ENCODE data around the gene PTPRC.
"Not testable (repeated sequence)": the region's sequence is repeated elsewhere in the genome, so short reads cannot be mapped to it uniquely, and the experiment has no call there.

Gene PTPRC

GRCh38 chr1:198638894-198639635, at the start of gene PTPRC:
PTPRC (plus strand) TSS chr1:198639040; CDS start chr1:198639269, 229 bp downstream.
- peaks cover 0 to 2% (median 0%) of the 10 kb centered on the region in 5 donors for H3K4me1 ChIP-seq (ENCODE audit: control insufficient read depth in 5 of 5, insufficient read depth in 5 of 5, low read length in 5 of 5)
- no peak within 1 kb of the TSS for H3K27ac ChIP-seq (ENCODE audit: low read depth, low read length)
- H3K36me3 ChIP-seq (ENCODE audit: control insufficient read depth in 5 of 5, insufficient read depth in 5 of 5, low read length in 5 of 5), result no peaks in the 10 kb centered on the region
- H3K9ac ChIP-seq (ENCODE audit: low read length in 5 of 5), result peak within 1 kb of the TSS in 2 of 5 donors; percentile 16 to 30
- no peaks in the 10 kb centered on the region for H3K9me3 ChIP-seq (ENCODE audit: control insufficient read depth in 5 of 5, low read length in 5 of 5)
- H3K4me3 ChIP-seq (ENCODE audit: low read depth in 1 of 5, low read length in 5 of 5), result peak within 1 kb of the TSS; percentile 5 to 54 (median 35)
- H3K27me3 ChIP-seq (ENCODE audit: control insufficient read depth in 5 of 5, insufficient read depth in 4 of 5, low read length in 5 of 5), result no peaks in the 10 kb centered on the region

- H3K9me3 ChIP-seq (ENCODE audit: control insufficient read depth in 5 of 5, low read length in 5 of 5), result peaks cover 3 to 22% (median 7%) of the 10 kb centered on the region in 5 donors
- no peak overlapping the region for H3K4me3 ChIP-seq (ENCODE audit: low read depth in 1 of 5, low read length in 5 of 5)
- no peaks in the 10 kb centered on the region for H3K36me3 ChIP-seq (ENCODE audit: control insufficient read depth in 5 of 5, insufficient read depth in 5 of 5, low read length in 5 of 5)
- no peaks in the 10 kb centered on the region for H3K27me3 ChIP-seq (ENCODE audit: control insufficient read depth in 5 of 5, insufficient read depth in 4 of 5, low read length in 5 of 5)
- no peak overlapping the region for H3K27ac ChIP-seq (ENCODE audit: low read depth, low read length)
- no peaks in the 10 kb centered on the region for H3K4me1 ChIP-seq (ENCODE audit: control insufficient read depth in 5 of 5, insufficient read depth in 5 of 5, low read length in 5 of 5)
- no peak overlapping the region for H3K9ac ChIP-seq (ENCODE audit: low read length in 5 of 5)
These were observed 48.4 kb upstream of the PTPRC start for GRCh38 chr1:198590454-198590853.

GRCh38 chr1:198595765-198596164, 43.1 kb upstream of the PTPRC start:
- H3K27ac ChIP-seq (ENCODE audit: low read depth, low read length), result no peak overlapping the region

GRCh38 chr1:198597690-198598430, 41.0 kb upstream of the PTPRC start:
- H3K27me3 ChIP-seq (ENCODE audit: control insufficient read depth in 5 of 5, insufficient read depth in 4 of 5, low read length in 5 of 5), result no peaks in the 10 kb centered on the region
- no peak overlapping the region for H3K9ac ChIP-seq (ENCODE audit: low read length in 5 of 5)
- H3K4me1 ChIP-seq (ENCODE audit: control insufficient read depth in 5 of 5, insufficient read depth in 5 of 5, low read length in 5 of 5), result no peaks in the 10 kb centered on the region
- H3K9me3 ChIP-seq (ENCODE audit: control insufficient read depth in 5 of 5, low read length in 5 of 5), result no peaks in the 10 kb centered on the region
- no peaks in the 10 kb centered on the region for H3K36me3 ChIP-seq (ENCODE audit: control insufficient read depth in 5 of 5, insufficient read depth in 5 of 5, low read length in 5 of 5)
- no peak overlapping the region for H3K27ac ChIP-seq (ENCODE audit: low read depth, low read length)
- H3K4me3 ChIP-seq (ENCODE audit: low read depth in 1 of 5, low read length in 5 of 5), result no peak overlapping the region

More at GRCh38 chr1:198595765-198596164, 43.1 kb upstream of the PTPRC start:
- H3K36me3 ChIP-seq (ENCODE audit: control insufficient read depth in 5 of 5, insufficient read depth in 5 of 5, low read length in 5 of 5), result no peaks in the 10 kb centered on the region
- no peaks in the 10 kb centered on the region for H3K4me1 ChIP-seq (ENCODE audit: control insufficient read depth in 5 of 5, insufficient read depth in 5 of 5, low read length in 5 of 5)
- H3K4me3 ChIP-seq (ENCODE audit: low read depth in 1 of 5, low read length in 5 of 5), result no peak overlapping the region
- peaks cover 0 to 5% (median 0%) of the 10 kb centered on the region in 5 donors for H3K9me3 ChIP-seq (ENCODE audit: control insufficient read depth in 5 of 5, low read length in 5 of 5)
- no peaks in the 10 kb centered on the region for H3K27me3 ChIP-seq (ENCODE audit: control insufficient read depth in 5 of 5, insufficient read depth in 4 of 5, low read length in 5 of 5)
- no peak overlapping the region for H3K9ac ChIP-seq (ENCODE audit: low read length in 5 of 5)

- no peaks in the 10 kb centered on the region for H3K36me3 ChIP-seq (ENCODE audit: control insufficient read depth in 5 of 5, insufficient read depth in 5 of 5, low read length in 5 of 5)
- H3K9ac ChIP-seq (ENCODE audit: low read length in 5 of 5), result no peak overlapping the region
- no peaks in the 10 kb centered on the region for H3K9me3 ChIP-seq (ENCODE audit: control insufficient read depth in 5 of 5, low read length in 5 of 5)
- no peaks in the 10 kb centered on the region for H3K27me3 ChIP-seq (ENCODE audit: control insufficient read depth in 5 of 5, insufficient read depth in 4 of 5, low read length in 5 of 5)
- H3K4me3 ChIP-seq (ENCODE audit: low read depth in 1 of 5, low read length in 5 of 5), result no peak overlapping the region
- H3K27ac ChIP-seq (ENCODE audit: low read depth, low read length), result no peak overlapping the region
- no peaks in the 10 kb centered on the region for H3K4me1 ChIP-seq (ENCODE audit: control insufficient read depth in 5 of 5, insufficient read depth in 5 of 5, low read length in 5 of 5)
These were observed 40.0 kb upstream of the PTPRC start for GRCh38 chr1:198598796-198599321.

GRCh38 chr1:198599749-198600148, 39.1 kb upstream of the PTPRC start:
- Histone ChIP-seq H3K4me1 (ENCODE audit: control insufficient read depth in 5 of 5, insufficient read depth in 5 of 5, low read length in 5 of 5) (no peaks in the 10 kb centered on the region), H3K27me3 (ENCODE audit: control insufficient read depth in 5 of 5, insufficient read depth in 4 of 5, low read length in 5 of 5) (no peaks in the 10 kb centered on the region), H3K9me3 (ENCODE audit: control insufficient read depth in 5 of 5, low read length in 5 of 5) (no peaks in the 10 kb centered on the region), H3K27ac (ENCODE audit: low read depth, low read length) (no peak overlapping the region), H3K9ac (ENCODE audit: low read length in 5 of 5) (no peak overlapping the region), H3K4me3 (ENCODE audit: low read depth in 1 of 5, low read length in 5 of 5) (no peak overlapping the region), H3K36me3 (ENCODE audit: control insufficient read depth in 5 of 5, insufficient read depth in 5 of 5, low read length in 5 of 5) (no peaks in the 10 kb centered on the region)

- no peak overlapping the region for H3K9ac ChIP-seq (ENCODE audit: low read length in 5 of 5)
- H3K4me1 ChIP-seq (ENCODE audit: control insufficient read depth in 5 of 5, insufficient read depth in 5 of 5, low read length in 5 of 5), result no peaks in the 10 kb centered on the region
- H3K36me3 ChIP-seq (ENCODE audit: control insufficient read depth in 5 of 5, insufficient read depth in 5 of 5, low read length in 5 of 5), result no peaks in the 10 kb centered on the region
- H3K27me3 ChIP-seq (ENCODE audit: control insufficient read depth in 5 of 5, insufficient read depth in 4 of 5, low read length in 5 of 5), result no peaks in the 10 kb centered on the region
- H3K27ac ChIP-seq (ENCODE audit: low read depth, low read length), result no peak overlapping the region
- no peaks in the 10 kb centered on the region for H3K9me3 ChIP-seq (ENCODE audit: control insufficient read depth in 5 of 5, low read length in 5 of 5)
- H3K4me3 ChIP-seq (ENCODE audit: low read depth in 1 of 5, low read length in 5 of 5), result no peak overlapping the region
These were observed 37.9 kb upstream of the PTPRC start for GRCh38 chr1:198600906-198601305.

GRCh38 chr1:198601310-198601709, 37.5 kb upstream of the PTPRC start:
- not testable (repeated sequence) for H3K4me1 ChIP-seq (ENCODE audit: control insufficient read depth in 5 of 5, insufficient read depth in 5 of 5, low read length in 5 of 5); H3K27ac ChIP-seq (ENCODE audit: low read depth, low read length); H3K9me3 ChIP-seq (ENCODE audit: control insufficient read depth in 5 of 5, low read length in 5 of 5); H3K4me3 ChIP-seq (ENCODE audit: low read depth in 1 of 5, low read length in 5 of 5); H3K27me3 ChIP-seq (ENCODE audit: control insufficient read depth in 5 of 5, insufficient read depth in 4 of 5, low read length in 5 of 5); H3K36me3 ChIP-seq (ENCODE audit: control insufficient read depth in 5 of 5, insufficient read depth in 5 of 5, low read length in 5 of 5); H3K9ac ChIP-seq (ENCODE audit: low read length in 5 of 5)

GRCh38 chr1:198601936-198602889, 36.6 kb upstream of the PTPRC start:
- Histone ChIP-seq H3K9me3 (ENCODE audit: control insufficient read depth in 5 of 5, low read length in 5 of 5) (no peaks in the 10 kb centered on the region), H3K9ac (ENCODE audit: low read length in 5 of 5) (no peak overlapping the region), H3K27me3 (ENCODE audit: control insufficient read depth in 5 of 5, insufficient read depth in 4 of 5, low read length in 5 of 5) (no peaks in the 10 kb centered on the region), H3K27ac (ENCODE audit: low read depth, low read length) (no peak overlapping the region), H3K36me3 (ENCODE audit: control insufficient read depth in 5 of 5, insufficient read depth in 5 of 5, low read length in 5 of 5) (no peaks in the 10 kb centered on the region), H3K4me1 (ENCODE audit: control insufficient read depth in 5 of 5, insufficient read depth in 5 of 5, low read length in 5 of 5) (no peaks in the 10 kb centered on the region), H3K4me3 (ENCODE audit: low read depth in 1 of 5, low read length in 5 of 5) (no peak overlapping the region)

Measured in subcutaneous abdominal adipose tissue (tissue), 5 donors.